IPS DF 6.9 (cell line): ENCODE data around the gene HIGD2B.
"Not testable (repeated sequence)": the region's sequence is repeated elsewhere in the genome, so short reads cannot be mapped to it uniquely, and the experiment has no call there.

Source experiments
- DNase-seq: peaks from one replicate; pipeline ENCODE4 v3.0.0-alpha.2; 2013; ENCODE audit warnings: low read depth, low spot score
- H3K27ac ChIP-seq: one replicate; pipeline ENCODE4 v1.5.1; 2013; ENCODE audit warnings: low read length, control low read depth
- H3K27me3 ChIP-seq: 2 replicates; pipeline ENCODE4 v1.6.1; 2013; ENCODE audit warnings: mild to moderate bottlenecking, low read length; ENCODE audit not compliant: control insufficient read depth, insufficient read depth
- H3K36me3 ChIP-seq: 2 replicates; pipeline ENCODE4 v1.6.1; 2013; ENCODE audit warnings: low read length; ENCODE audit not compliant: control insufficient read depth, insufficient read depth
- H3K4me1 ChIP-seq: 2 replicates; pipeline ENCODE4 v1.6.1; 2013; ENCODE audit warnings: low read length; ENCODE audit not compliant: control insufficient read depth, insufficient read depth
- H3K4me3 ChIP-seq: 2 replicates; pipeline ENCODE4 v1.5.1; 2013; ENCODE audit warnings: mild to moderate bottlenecking, low read length
- H3K9me3 ChIP-seq: 2 replicates; pipeline ENCODE4 v1.6.1; 2013; ENCODE audit warnings: low read length, inconsistent platforms; ENCODE audit not compliant: control insufficient read depth, insufficient read depth
- WGBS: extraction: QIAGEN DNeasy Blood & Tissue Kit; methylation state at CpG from one replicate; pipeline ENCODE4 v1.1.7; 2013; ENCODE audit warnings: mixed read lengths, missing lambda C conversion rate; ENCODE audit not compliant: insufficient read length, insufficient coverage; 5-methylcytosine and 5-hydroxymethylcytosine counted together

HIGD2B gene

GRCh38 chr15:72680931-72681330, 5.1 kb downstream of the HIGD2B start:
- DNase-seq: no peak
- H3K36me3 ChIP-seq: no peaks in the 10 kb centered on the region
- H3K4me3 ChIP-seq: no peak overlapping the region
- no peak overlapping the region for H3K27ac ChIP-seq
- H3K9me3 ChIP-seq: no peaks in the 10 kb centered on the region
- no peaks in the 10 kb centered on the region for H3K27me3 ChIP-seq
- H3K4me1 ChIP-seq: no peaks in the 10 kb centered on the region
- WGBS: no CpG with 5 or more reads among the region's 3 CpGs

- Histone ChIP-seq H3K4me3 (no peak overlapping the region), H3K4me1 (no peaks in the 10 kb centered on the region), H3K27ac (no peak overlapping the region), H3K9me3 (no peaks in the 10 kb centered on the region), H3K27me3 (no peaks in the 10 kb centered on the region), H3K36me3 (no peaks in the 10 kb centered on the region)
- WGBS: no CpG with 5 or more reads among the region's 4 CpGs
- DNase-seq: no peak
Observed at GRCh38 chr15:72676838-72677237, 9.1 kb downstream of the HIGD2B start.

- no peak overlapping the region for H3K4me3 ChIP-seq
- no peaks in the 10 kb centered on the region for H3K9me3 ChIP-seq
- H3K27ac ChIP-seq: no peak overlapping the region
- H3K27me3 ChIP-seq: no peaks in the 10 kb centered on the region
- H3K4me1 ChIP-seq: peaks cover 3% of the 10 kb centered on the region
- WGBS: no CpG with 5 or more reads among the region's 3 CpGs
- no peaks in the 10 kb centered on the region for H3K36me3 ChIP-seq
- DNase-seq: no peak
Observed at GRCh38 chr15:72671525-72671924, 14.5 kb downstream of the HIGD2B start.

GRCh38 chr15:72670656-72671352, 15.2 kb downstream of the HIGD2B start:
- WGBS: no CpG with 5 or more reads among the region's 8 CpGs
- not testable (repeated sequence) for H3K27me3 ChIP-seq, H3K9me3 ChIP-seq, H3K4me1 ChIP-seq, H3K36me3 ChIP-seq, H3K4me3 ChIP-seq, H3K27ac ChIP-seq
- DNase-seq: peak; percentile 82

- WGBS: no CpG with 5 or more reads among the region's 6 CpGs
Observed at GRCh38 chr15:72669803-72670202, 16.2 kb downstream of the HIGD2B start.

GRCh38 chr15:72665706-72666105, 20.3 kb downstream of the HIGD2B start:
- H3K9me3 ChIP-seq, H3K4me1 ChIP-seq, H3K27ac ChIP-seq, H3K4me3 ChIP-seq, H3K27me3 ChIP-seq, DNase-seq, H3K36me3 ChIP-seq: not testable (repeated sequence)
- WGBS: no CpG with 5 or more reads among the region's 11 CpGs

More at GRCh38 chr15:72669803-72670202, 16.2 kb downstream of the HIGD2B start:
- not testable (repeated sequence) for H3K27ac ChIP-seq, H3K36me3 ChIP-seq, DNase-seq, H3K9me3 ChIP-seq, H3K27me3 ChIP-seq, H3K4me1 ChIP-seq, H3K4me3 ChIP-seq

- H3K27me3 ChIP-seq, H3K27ac ChIP-seq, H3K4me1 ChIP-seq, H3K36me3 ChIP-seq, H3K4me3 ChIP-seq, DNase-seq, H3K9me3 ChIP-seq: not testable (repeated sequence)
- WGBS: no CpG with 5 or more reads among the region's 8 CpGs
Observed at GRCh38 chr15:72663931-72664330, 22.1 kb downstream of the HIGD2B start.

- H3K36me3 ChIP-seq, H3K27me3 ChIP-seq, H3K4me3 ChIP-seq, H3K4me1 ChIP-seq, DNase-seq, H3K27ac ChIP-seq, H3K9me3 ChIP-seq: not testable (repeated sequence)
- WGBS: no CpG with 5 or more reads among the region's 10 CpGs
Observed at GRCh38 chr15:72661081-72661480, 24.9 kb downstream of the HIGD2B start.

GRCh38 chr15:72656014-72656413, 30.0 kb downstream of the HIGD2B start:
- WGBS: no CpG with 5 or more reads among the region's 3 CpGs
- H3K4me1 ChIP-seq, DNase-seq, H3K27ac ChIP-seq, H3K9me3 ChIP-seq, H3K27me3 ChIP-seq, H3K4me3 ChIP-seq, H3K36me3 ChIP-seq: not testable (repeated sequence)

- DNase-seq, H3K27me3 ChIP-seq, H3K27ac ChIP-seq, H3K9me3 ChIP-seq, H3K4me3 ChIP-seq, H3K36me3 ChIP-seq, H3K4me1 ChIP-seq: not testable (repeated sequence)
- WGBS: no CpG with 5 or more reads among the region's 7 CpGs
Observed at GRCh38 chr15:72654397-72654796, 31.6 kb downstream of the HIGD2B start, which contains the start of gene GOLGA6B. GOLGA6B (plus strand) TSS chr15:72654697; CDS start chr15:72654738, 41 bp downstream.

- not testable (repeated sequence) for H3K4me1 ChIP-seq, H3K4me3 ChIP-seq, H3K36me3 ChIP-seq, H3K27me3 ChIP-seq, H3K27ac ChIP-seq, DNase-seq, H3K9me3 ChIP-seq
- no CpG with 5 or more reads among the region's 10 CpGs for WGBS
Observed at GRCh38 chr15:72648631-72649253, 37.2 kb downstream of the HIGD2B start.
